ENCODE data around the gene GLCE. TPM values are rescaled to one million over a fixed set of nuclear protein-coding genes. Genes with fewer than 3 reads are reported as not detected.
"Not testable (repeated sequence)": the region's sequence is repeated elsewhere in the genome, so short reads cannot be mapped to it uniquely, and the experiment has no call there.

Gene GLCE
- total RNA-seq, 1 experiment from 2014 or later: 6.4 TPM

GRCh38 chr15:69291651-69292050, 131.2 kb downstream of the GLCE start:
- not testable (repeated sequence) for H3K4me1 ChIP-seq (ENCODE audit: low read length); H3K4me3 ChIP-seq (ENCODE audit: low read length); H3K36me3 ChIP-seq (ENCODE audit: insufficient read depth, low read length); H4K20me1 ChIP-seq (ENCODE audit: insufficient read depth, low read depth, low read length); H3K9ac ChIP-seq (ENCODE audit: low read length); H3K27ac ChIP-seq (ENCODE audit: low read length); H3K79me2 ChIP-seq (ENCODE audit: low read length); H3K9me2 ChIP-seq (replicated peaks; ENCODE audit: insufficient read depth, low read length); H3K9me3 ChIP-seq (ENCODE audit: low read length); H3K27me3 ChIP-seq (ENCODE audit: low read length); H2AFZ ChIP-seq (ENCODE audit: low read length); H3K4me2 ChIP-seq (ENCODE audit: low read depth, low read length, poor library complexity, severe bottlenecking); DNase-seq

GRCh38 chr15:69292826-69293420, 132.5 kb downstream of the GLCE start:
- H3K27me3 ChIP-seq (ENCODE audit: low read length): no peaks in the 10 kb centered on the region
- DNase-seq: no peak
- no peaks in the 10 kb centered on the region for H4K20me1 ChIP-seq (ENCODE audit: insufficient read depth, low read depth, low read length)
- no peaks in the 10 kb centered on the region for H3K9me2 ChIP-seq (replicated peaks; ENCODE audit: insufficient read depth, low read length)
- H3K36me3 ChIP-seq (ENCODE audit: insufficient read depth, low read length): no peaks in the 10 kb centered on the region
- no peaks in the 10 kb centered on the region for H3K4me1 ChIP-seq (ENCODE audit: low read length)
- no peaks in the 10 kb centered on the region for H3K79me2 ChIP-seq (ENCODE audit: low read length)
- no peaks in the 10 kb centered on the region for H3K9me3 ChIP-seq (ENCODE audit: low read length)
- H2AFZ ChIP-seq (ENCODE audit: low read length): no peak overlapping the region
- no peak overlapping the region for H3K27ac ChIP-seq (ENCODE audit: low read length)
- H3K4me3 ChIP-seq (ENCODE audit: low read length): no peak overlapping the region
- H3K4me2 ChIP-seq (ENCODE audit: low read depth, low read length, poor library complexity, severe bottlenecking): no peak overlapping the region
- H3K9ac ChIP-seq (ENCODE audit: low read length): no peak overlapping the region

- H3K4me1 ChIP-seq (ENCODE audit: low read length): no peaks in the 10 kb centered on the region
- no peak overlapping the region for H3K27ac ChIP-seq (ENCODE audit: low read length)
- H4K20me1 ChIP-seq (ENCODE audit: insufficient read depth, low read depth, low read length): no peaks in the 10 kb centered on the region
- no peak for DNase-seq
- no peak overlapping the region for H2AFZ ChIP-seq (ENCODE audit: low read length)
- H3K9ac ChIP-seq (ENCODE audit: low read length): no peak overlapping the region
- H3K4me2 ChIP-seq (ENCODE audit: low read depth, low read length, poor library complexity, severe bottlenecking): no peak overlapping the region
- no peak overlapping the region for H3K4me3 ChIP-seq (ENCODE audit: low read length)
- H3K27me3 ChIP-seq (ENCODE audit: low read length): no peaks in the 10 kb centered on the region
- H3K79me2 ChIP-seq (ENCODE audit: low read length): no peaks in the 10 kb centered on the region
- H3K36me3 ChIP-seq (ENCODE audit: insufficient read depth, low read length): no peaks in the 10 kb centered on the region
- H3K9me3 ChIP-seq (ENCODE audit: low read length): no peaks in the 10 kb centered on the region
- H3K9me2 ChIP-seq (replicated peaks; ENCODE audit: insufficient read depth, low read length): no peaks in the 10 kb centered on the region
Measured at GRCh38 chr15:69293741-69294615, 133.5 kb downstream of the GLCE start.

GRCh38 chr15:69296606-69297005, 136.2 kb downstream of the GLCE start:
- Histone ChIP-seq H3K27me3 (ENCODE audit: low read length) (no peaks in the 10 kb centered on the region), H3K4me1 (ENCODE audit: low read length) (no peaks in the 10 kb centered on the region), H3K9me3 (ENCODE audit: low read length) (no peaks in the 10 kb centered on the region), H3K36me3 (ENCODE audit: insufficient read depth, low read length) (no peaks in the 10 kb centered on the region), H3K4me3 (ENCODE audit: low read length) (no peak overlapping the region), H3K9me2 (replicated peaks; ENCODE audit: insufficient read depth, low read length) (no peaks in the 10 kb centered on the region), H3K79me2 (ENCODE audit: low read length) (no peaks in the 10 kb centered on the region), H3K4me2 (ENCODE audit: low read depth, low read length, poor library complexity, severe bottlenecking) (no peak overlapping the region), H3K27ac (ENCODE audit: low read length) (no peak overlapping the region), H4K20me1 (ENCODE audit: insufficient read depth, low read depth, low read length) (no peaks in the 10 kb centered on the region), H3K9ac (ENCODE audit: low read length) (no peak overlapping the region), H2AFZ (ENCODE audit: low read length) (no peak overlapping the region)
- no peak for DNase-seq

- no peak overlapping the region for H3K4me3 ChIP-seq (ENCODE audit: low read length)
- no peak for DNase-seq
- no peaks in the 10 kb centered on the region for H3K79me2 ChIP-seq (ENCODE audit: low read length)
- no peak overlapping the region for H3K4me2 ChIP-seq (ENCODE audit: low read depth, low read length, poor library complexity, severe bottlenecking)
- H2AFZ ChIP-seq (ENCODE audit: low read length): no peak overlapping the region
- no peak overlapping the region for H3K27ac ChIP-seq (ENCODE audit: low read length)
- no peaks in the 10 kb centered on the region for H3K9me2 ChIP-seq (replicated peaks; ENCODE audit: insufficient read depth, low read length)
- H3K27me3 ChIP-seq (ENCODE audit: low read length): no peaks in the 10 kb centered on the region
- H3K4me1 ChIP-seq (ENCODE audit: low read length): no peaks in the 10 kb centered on the region
- H3K36me3 ChIP-seq (ENCODE audit: insufficient read depth, low read length): no peaks in the 10 kb centered on the region
- H3K9ac ChIP-seq (ENCODE audit: low read length): no peak overlapping the region
- no peaks in the 10 kb centered on the region for H3K9me3 ChIP-seq (ENCODE audit: low read length)
- no peaks in the 10 kb centered on the region for H4K20me1 ChIP-seq (ENCODE audit: insufficient read depth, low read depth, low read length)
Measured at GRCh38 chr15:69297642-69298353, 137.4 kb downstream of the GLCE start.

- H3K27ac ChIP-seq (ENCODE audit: low read length): no peak overlapping the region
- H3K9me3 ChIP-seq (ENCODE audit: low read length): no peaks in the 10 kb centered on the region
Measured at GRCh38 chr15:69298354-69298696, 137.9 kb downstream of the GLCE start.

GRCh38 chr15:69298697-69299441, 138.4 kb downstream of the GLCE start, which contains the start of gene PAQR5:
PAQR5 (plus strand) TSS chr15:69298912; CDS start chr15:69360081, 61,169 bp downstream.
- Histone ChIP-seq H3K9me3 (ENCODE audit: low read length) (no peaks in the 10 kb centered on the region), H3K27ac (ENCODE audit: low read length) (no peak within 1 kb of the TSS), H3K9me2 (replicated peaks; ENCODE audit: insufficient read depth, low read length) (no peaks in the 10 kb centered on the region), H3K27me3 (ENCODE audit: low read length) (no peaks in the 10 kb centered on the region), H3K4me3 (ENCODE audit: low read length) (no peak within 1 kb of the TSS), H3K9ac (ENCODE audit: low read length) (no peak within 1 kb of the TSS), H3K36me3 (ENCODE audit: insufficient read depth, low read length) (no peaks in the 10 kb centered on the region), H3K4me1 (ENCODE audit: low read length) (no peaks in the 10 kb centered on the region), H3K4me2 (ENCODE audit: low read depth, low read length, poor library complexity, severe bottlenecking) (no peak within 1 kb of the TSS), H2AFZ (ENCODE audit: low read length) (no peak within 1 kb of the TSS), H4K20me1 (ENCODE audit: insufficient read depth, low read depth, low read length) (no peaks in the 10 kb centered on the region), H3K79me2 (ENCODE audit: low read length) (no peaks in the 10 kb centered on the region)
- DNase-seq: no peak

More at GRCh38 chr15:69298354-69298696, 137.9 kb downstream of the GLCE start:
- no peak overlapping the region for H3K9ac ChIP-seq (ENCODE audit: low read length)
- no peaks in the 10 kb centered on the region for H4K20me1 ChIP-seq (ENCODE audit: insufficient read depth, low read depth, low read length)
- no peaks in the 10 kb centered on the region for H3K9me2 ChIP-seq (replicated peaks; ENCODE audit: insufficient read depth, low read length)
- H3K36me3 ChIP-seq (ENCODE audit: insufficient read depth, low read length): no peaks in the 10 kb centered on the region
- H3K79me2 ChIP-seq (ENCODE audit: low read length): no peaks in the 10 kb centered on the region
- no peaks in the 10 kb centered on the region for H3K27me3 ChIP-seq (ENCODE audit: low read length)
- H3K4me2 ChIP-seq (ENCODE audit: low read depth, low read length, poor library complexity, severe bottlenecking): no peak overlapping the region
- DNase-seq: no peak
- H3K4me3 ChIP-seq (ENCODE audit: low read length): no peak overlapping the region
- H3K4me1 ChIP-seq (ENCODE audit: low read length): no peaks in the 10 kb centered on the region
- no peak overlapping the region for H2AFZ ChIP-seq (ENCODE audit: low read length)

Measured in Karpas-422 (cell line).